ENCODE measurements around the gene FAM234A. TPM values are rescaled to one million over a fixed set of nuclear protein-coding genes. Genes with fewer than 3 reads are reported as not detected.
A peak's percentile ranks its signal among the peaks of the same experiment; 100 is the strongest.
"Not testable (repeated sequence)": the region's sequence is repeated elsewhere in the genome, so short reads cannot be mapped to it uniquely, and the experiment has no call there.

The FAM234A gene
- polyA plus RNA-seq, 1 donor = 63.4 TPM

DNA sequence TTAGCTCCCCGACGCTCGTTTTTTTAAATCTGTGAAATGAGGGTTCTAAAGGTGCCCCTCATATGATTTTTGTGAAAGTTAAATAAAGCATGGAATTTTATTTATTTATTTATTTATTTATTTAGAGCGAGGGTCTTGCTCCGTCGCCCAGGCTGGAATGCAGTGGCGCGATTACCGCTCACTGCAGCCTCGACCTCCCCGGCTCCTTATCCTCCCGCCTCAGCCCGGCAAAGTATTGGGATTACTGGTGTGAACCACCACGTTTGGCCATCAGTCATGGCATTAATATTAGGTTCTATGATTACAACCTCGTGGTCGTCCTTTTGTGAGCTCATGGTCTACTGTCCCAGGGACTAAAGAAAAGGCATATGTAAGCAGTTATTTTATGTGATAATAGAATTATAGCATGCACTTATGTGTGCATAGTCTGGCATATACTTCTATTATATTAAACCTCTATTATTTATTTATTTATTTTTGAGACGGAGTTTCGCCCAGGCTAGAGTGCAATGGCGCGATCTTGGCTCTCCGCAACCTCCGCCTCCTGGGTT is 4.8 kb upstream of the FAM234A start:
- peaks cover 26% of the 10 kb centered on the region for H3K36me3 ChIP-seq (ENCODE audit: control insufficient read depth, insufficient read depth, low read length)
- peaks cover 12% of the 10 kb centered on the region for H3K4me1 ChIP-seq (ENCODE audit: control insufficient read depth, insufficient read depth, low read length)
- peak overlapping the region; percentile 98 for H3K4me3 ChIP-seq (ENCODE audit: low read length)
- no peaks in the 10 kb centered on the region for H3K9me3 ChIP-seq (ENCODE audit: control insufficient read depth, low read depth, low read length)
- H3K27ac ChIP-seq (ENCODE audit: low read length) = no peak overlapping the region
- H3K27me3 ChIP-seq (ENCODE audit: control insufficient read depth, insufficient read depth, low read length) = no peaks in the 10 kb centered on the region
- whole genome bisulfite sequencing (ENCODE audit: insufficient coverage, low lambda C conversion rate) = 100% methylated on average over 5 of the region's 22 CpGs
- no peak for DNase-seq

DNA sequence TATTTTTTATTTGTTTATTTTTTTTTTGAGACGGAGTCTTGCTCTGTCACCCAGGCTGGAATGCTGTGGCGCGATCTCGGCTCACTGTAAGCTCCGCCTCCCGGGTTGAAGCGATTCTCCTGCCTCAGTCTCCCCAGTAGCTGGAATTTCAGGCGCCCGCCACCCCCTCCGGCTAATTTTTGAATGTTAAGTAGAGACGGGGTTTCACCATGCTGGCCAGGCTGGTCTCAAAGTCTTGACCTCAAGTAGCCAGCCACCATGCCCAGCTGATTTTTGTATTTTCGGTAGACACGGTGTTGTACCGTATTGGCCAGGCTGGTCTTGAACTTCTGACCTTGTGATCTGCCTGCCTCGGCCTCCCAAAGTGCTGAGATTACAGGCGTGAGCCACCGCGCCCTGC is 4.3 kb upstream of the FAM234A start:
- DNase-seq; H3K9me3 ChIP-seq (ENCODE audit: control insufficient read depth, low read depth, low read length); H3K27ac ChIP-seq (ENCODE audit: low read length); H3K27me3 ChIP-seq (ENCODE audit: control insufficient read depth, insufficient read depth, low read length); H3K4me3 ChIP-seq (ENCODE audit: low read length): not testable (repeated sequence)
- no CpG with 5 or more reads among the region's 18 CpGs for WGBS (ENCODE audit: insufficient coverage, low lambda C conversion rate)
- Histone ChIP-seq H3K36me3 (ENCODE audit: control insufficient read depth, insufficient read depth, low read length) (peaks cover 22% of the 10 kb centered on the region), H3K4me1 (ENCODE audit: control insufficient read depth, insufficient read depth, low read length) (peaks cover 12% of the 10 kb centered on the region)

DNA sequence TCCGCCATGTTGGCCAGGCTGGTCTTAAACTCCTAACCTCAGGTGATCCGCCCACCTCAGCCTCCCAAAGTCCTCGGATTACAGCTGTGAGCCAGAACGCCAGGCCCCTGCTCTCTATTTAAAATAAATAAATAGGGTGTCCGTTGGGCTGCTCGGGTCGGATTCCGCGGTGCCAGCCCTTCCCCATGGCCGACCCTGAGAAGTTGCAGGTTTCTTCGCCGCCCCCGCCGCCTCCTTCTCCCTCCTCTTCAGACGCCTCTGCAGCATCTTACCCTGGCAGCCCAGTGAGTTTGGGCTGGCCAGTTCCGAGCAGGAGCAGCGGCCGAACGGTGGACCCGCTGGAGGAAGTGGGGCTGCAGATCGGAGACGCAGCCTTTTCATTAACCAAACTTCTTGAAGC is 3.7 kb upstream of the FAM234A start:
- Histone ChIP-seq H3K9me3 (ENCODE audit: control insufficient read depth, low read depth, low read length) (no peaks in the 10 kb centered on the region), H3K27me3 (ENCODE audit: control insufficient read depth, insufficient read depth, low read length) (no peaks in the 10 kb centered on the region), H3K4me3 (ENCODE audit: low read length) (no peak overlapping the region), H3K27ac (ENCODE audit: low read length) (no peak overlapping the region), H3K4me1 (ENCODE audit: control insufficient read depth, insufficient read depth, low read length) (peaks cover 12% of the 10 kb centered on the region), H3K36me3 (ENCODE audit: control insufficient read depth, insufficient read depth, low read length) (peaks cover 19% of the 10 kb centered on the region)
- no CpG with 5 or more reads among the region's 22 CpGs for WGBS (ENCODE audit: insufficient coverage, low lambda C conversion rate)
- DNase-seq = no peak

DNA sequence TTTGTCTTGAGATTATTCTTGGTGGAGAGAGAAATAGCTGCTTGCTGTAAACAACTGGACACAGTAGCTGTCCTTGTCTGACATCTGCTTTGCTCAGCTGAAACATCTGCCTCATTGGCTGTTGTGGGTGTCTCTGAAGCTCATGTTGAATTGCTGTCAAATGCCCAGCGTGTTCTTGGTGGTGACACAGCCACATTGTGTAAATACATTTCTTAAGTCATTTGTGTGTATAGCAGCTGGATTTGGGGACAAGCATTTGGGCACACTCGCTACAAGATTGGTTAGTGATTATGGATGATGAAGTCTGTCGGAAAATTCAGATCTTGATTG is 5.3 kb downstream of the FAM234A start:
- H3K4me3 ChIP-seq (ENCODE audit: low read length) = no peak overlapping the region
- no CpG with 5 or more reads among the region's 3 CpGs for WGBS (ENCODE audit: insufficient coverage, low lambda C conversion rate)
- H3K27ac ChIP-seq (ENCODE audit: low read length) = no peak overlapping the region
- peaks cover 2% of the 10 kb centered on the region for H3K36me3 ChIP-seq (ENCODE audit: control insufficient read depth, insufficient read depth, low read length)
- peak in 1 of 2 donors; percentile 16 for DNase-seq
- no peaks in the 10 kb centered on the region for H3K27me3 ChIP-seq (ENCODE audit: control insufficient read depth, insufficient read depth, low read length)
- no peaks in the 10 kb centered on the region for H3K9me3 ChIP-seq (ENCODE audit: control insufficient read depth, low read depth, low read length)
- H3K4me1 ChIP-seq (ENCODE audit: control insufficient read depth, insufficient read depth, low read length) = no peaks in the 10 kb centered on the region

DNA sequence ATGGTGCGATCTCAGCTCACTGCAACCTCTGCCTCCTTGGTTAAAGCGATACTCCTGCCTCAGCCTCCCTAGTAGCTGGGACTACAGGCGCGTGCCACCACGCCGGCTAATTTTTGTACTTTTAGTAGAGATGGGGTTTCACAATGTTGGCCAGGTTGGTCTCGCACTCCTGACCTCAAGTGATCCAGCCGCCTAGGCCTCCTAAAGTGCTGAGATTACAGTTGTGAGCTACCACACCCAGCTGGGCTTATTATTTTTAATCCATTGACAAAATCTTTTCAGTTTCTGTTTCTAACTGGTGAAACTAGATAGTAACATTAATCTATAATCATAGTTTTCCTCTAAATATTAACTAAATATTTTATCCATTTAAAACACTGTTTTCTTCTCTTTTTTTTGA is 5.9 kb downstream of the FAM234A start:
- DNase-seq = no peak
- no peak overlapping the region for H3K4me3 ChIP-seq (ENCODE audit: low read length)
- no peaks in the 10 kb centered on the region for H3K27me3 ChIP-seq (ENCODE audit: control insufficient read depth, insufficient read depth, low read length)
- H3K4me1 ChIP-seq (ENCODE audit: control insufficient read depth, insufficient read depth, low read length) = no peaks in the 10 kb centered on the region
- H3K36me3 ChIP-seq (ENCODE audit: control insufficient read depth, insufficient read depth, low read length) = peaks cover 2% of the 10 kb centered on the region
- H3K9me3 ChIP-seq (ENCODE audit: control insufficient read depth, low read depth, low read length) = no peaks in the 10 kb centered on the region
- WGBS (ENCODE audit: insufficient coverage, low lambda C conversion rate) = no CpG with 5 or more reads among the region's 8 CpGs
- H3K27ac ChIP-seq (ENCODE audit: low read length) = no peak overlapping the region

DNA sequence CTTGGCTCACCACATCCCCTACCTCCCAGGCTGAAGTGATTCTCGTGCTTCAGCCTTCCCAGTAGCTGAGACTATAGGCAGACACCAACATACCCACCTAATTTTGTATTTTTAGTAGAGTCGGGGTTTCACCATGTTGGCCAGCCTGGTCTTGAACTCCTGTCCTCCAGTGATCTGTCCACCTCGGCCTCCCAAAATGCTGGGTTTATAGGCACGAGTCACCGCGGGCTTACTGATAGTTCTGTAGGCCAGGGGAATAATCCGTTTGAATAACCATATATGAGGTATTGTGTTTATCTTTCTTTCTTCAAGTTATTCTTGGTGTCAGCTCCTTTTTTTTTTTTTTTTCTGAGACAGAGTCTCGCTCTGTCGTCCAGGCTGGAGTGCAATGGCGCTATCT is 7.7 kb downstream of the FAM234A start:
- WGBS (ENCODE audit: insufficient coverage, low lambda C conversion rate) = 80% methylated on average over 2 of the region's 10 CpGs

DNA sequence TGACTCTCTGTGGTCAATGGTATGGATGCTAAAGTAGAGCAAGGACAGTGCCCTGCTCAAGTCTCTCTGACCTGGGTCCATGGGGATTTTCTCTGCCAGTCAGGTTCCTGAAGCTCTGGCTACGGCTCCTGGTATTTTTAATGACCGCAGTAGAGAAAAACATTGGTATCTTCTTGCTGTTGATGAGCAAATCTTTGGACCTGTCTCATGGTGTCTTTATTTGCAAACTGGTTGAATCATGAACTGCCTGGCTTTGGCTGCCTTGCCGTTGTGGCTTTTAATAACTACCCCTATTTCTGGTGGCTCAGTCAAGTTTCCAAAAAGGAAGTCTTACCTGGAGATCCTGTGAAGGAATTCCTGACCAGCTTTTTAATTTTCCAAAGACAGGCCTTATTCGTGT is 8.7 kb downstream of the FAM234A start:
- H3K9me3 ChIP-seq (ENCODE audit: control insufficient read depth, low read depth, low read length) = no peaks in the 10 kb centered on the region
- no peak for DNase-seq
- H3K27ac ChIP-seq (ENCODE audit: low read length) = no peak overlapping the region
- no peaks in the 10 kb centered on the region for H3K4me1 ChIP-seq (ENCODE audit: control insufficient read depth, insufficient read depth, low read length)
- H3K36me3 ChIP-seq (ENCODE audit: control insufficient read depth, insufficient read depth, low read length) = peaks cover 6% of the 10 kb centered on the region
- H3K27me3 ChIP-seq (ENCODE audit: control insufficient read depth, insufficient read depth, low read length) = no peaks in the 10 kb centered on the region
- H3K4me3 ChIP-seq (ENCODE audit: low read length) = no peak overlapping the region
- 80% methylated on average over 1 of the region's 4 CpGs for WGBS (ENCODE audit: insufficient coverage, low lambda C conversion rate)

More for the DNA sequence above, 7.7 kb downstream of the FAM234A start:
- H3K27ac ChIP-seq (ENCODE audit: low read length) = no peak overlapping the region
- no peaks in the 10 kb centered on the region for H3K4me1 ChIP-seq (ENCODE audit: control insufficient read depth, insufficient read depth, low read length)
- DNase-seq = no peak
- no peaks in the 10 kb centered on the region for H3K27me3 ChIP-seq (ENCODE audit: control insufficient read depth, insufficient read depth, low read length)
- no peaks in the 10 kb centered on the region for H3K9me3 ChIP-seq (ENCODE audit: control insufficient read depth, low read depth, low read length)
- H3K36me3 ChIP-seq (ENCODE audit: control insufficient read depth, insufficient read depth, low read length) = peaks cover 2% of the 10 kb centered on the region
- no peak overlapping the region for H3K4me3 ChIP-seq (ENCODE audit: low read length)

DNA sequence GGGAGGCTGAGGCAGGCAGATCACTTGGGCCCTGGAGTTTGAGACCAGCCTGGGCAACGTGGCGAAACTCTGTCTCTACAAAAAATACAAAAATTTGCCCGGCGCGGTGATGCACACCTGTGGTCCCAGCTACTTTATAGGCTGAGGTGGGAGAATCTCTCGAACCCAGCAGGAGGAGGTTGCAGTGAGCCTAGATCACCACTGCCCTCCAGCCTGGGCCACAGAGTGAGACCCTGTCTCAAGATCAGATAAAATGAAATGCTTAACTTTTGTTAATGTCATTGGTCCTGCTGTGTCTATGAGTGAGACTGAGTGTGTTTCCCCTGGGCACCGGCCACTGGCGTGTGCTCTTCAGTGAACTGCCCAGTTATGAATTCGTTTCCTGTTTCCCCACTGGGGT is 10.5 kb downstream of the FAM234A start:
- no peak for DNase-seq
- no peak overlapping the region for H3K27ac ChIP-seq (ENCODE audit: low read length)
- H3K9me3 ChIP-seq (ENCODE audit: control insufficient read depth, low read depth, low read length) = no peaks in the 10 kb centered on the region
- no peaks in the 10 kb centered on the region for H3K27me3 ChIP-seq (ENCODE audit: control insufficient read depth, insufficient read depth, low read length)
- no CpG with 5 or more reads among the region's 9 CpGs for WGBS (ENCODE audit: insufficient coverage, low lambda C conversion rate)
- peaks cover under 1% of the 10 kb centered on the region for H3K4me1 ChIP-seq (ENCODE audit: control insufficient read depth, insufficient read depth, low read length)
- H3K36me3 ChIP-seq (ENCODE audit: control insufficient read depth, insufficient read depth, low read length) = peaks cover 13% of the 10 kb centered on the region
- H3K4me3 ChIP-seq (ENCODE audit: low read length) = no peak overlapping the region

DNA sequence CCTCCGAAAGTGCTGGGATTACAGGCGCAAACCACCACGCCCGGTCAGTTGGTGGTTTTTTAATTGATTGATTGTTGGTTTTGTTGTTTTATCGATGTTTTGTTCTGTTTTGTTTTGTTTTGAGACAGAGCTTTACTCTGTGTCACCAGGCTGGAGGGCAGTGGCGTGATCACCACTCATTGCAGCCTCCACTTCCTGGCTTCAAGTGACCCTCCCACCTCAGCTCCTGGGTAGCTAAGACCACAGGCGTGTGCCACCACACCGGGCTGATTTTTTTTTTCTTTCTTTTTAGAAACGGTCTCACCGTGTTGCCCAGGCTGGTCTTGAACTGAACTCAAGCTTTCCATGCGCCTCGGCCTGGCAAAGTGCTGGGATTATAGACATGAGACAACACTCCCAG is 12.4 kb downstream of the FAM234A start:
- Histone ChIP-seq H3K4me3 (ENCODE audit: low read length) (no peak overlapping the region), H3K27me3 (ENCODE audit: control insufficient read depth, insufficient read depth, low read length) (no peaks in the 10 kb centered on the region), H3K9me3 (ENCODE audit: control insufficient read depth, low read depth, low read length) (no peaks in the 10 kb centered on the region), H3K27ac (ENCODE audit: low read length) (no peak overlapping the region), H3K4me1 (ENCODE audit: control insufficient read depth, insufficient read depth, low read length) (peaks cover 3% of the 10 kb centered on the region), H3K36me3 (ENCODE audit: control insufficient read depth, insufficient read depth, low read length) (peaks cover 13% of the 10 kb centered on the region)
- no CpG with 5 or more reads among the region's 12 CpGs for WGBS (ENCODE audit: insufficient coverage, low lambda C conversion rate)
- no peak for DNase-seq

DNA sequence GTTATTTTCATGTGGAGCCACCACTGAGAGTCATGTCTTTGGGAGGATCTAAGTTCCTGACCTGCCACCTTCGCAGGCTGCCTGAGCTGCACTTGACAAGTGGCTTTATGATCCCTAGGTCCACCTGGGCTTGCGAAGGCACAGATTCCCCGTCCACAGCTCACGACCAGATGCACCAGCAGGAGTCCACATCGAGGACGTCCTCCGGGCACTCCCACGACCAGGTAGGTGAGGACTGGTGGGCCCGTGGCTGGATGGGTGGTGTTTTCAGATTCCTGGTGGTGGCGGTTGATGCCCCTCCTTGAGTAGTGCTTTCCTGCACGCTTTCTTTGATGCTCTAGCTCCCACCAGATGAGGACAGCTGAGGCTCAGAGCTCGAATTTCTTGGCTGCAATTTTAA is 14.8 kb downstream of the FAM234A start:
- Histone ChIP-seq H3K27ac (ENCODE audit: low read length) (no peak overlapping the region), H3K4me3 (ENCODE audit: low read length) (no peak overlapping the region), H3K27me3 (ENCODE audit: control insufficient read depth, insufficient read depth, low read length) (no peaks in the 10 kb centered on the region), H3K36me3 (ENCODE audit: control insufficient read depth, insufficient read depth, low read length) (peaks cover 21% of the 10 kb centered on the region), H3K9me3 (ENCODE audit: control insufficient read depth, low read depth, low read length) (peaks cover 1% of the 10 kb centered on the region), H3K4me1 (ENCODE audit: control insufficient read depth, insufficient read depth, low read length) (peaks cover 8% of the 10 kb centered on the region)
- no peak for DNase-seq
- no CpG with 5 or more reads among the region's 12 CpGs for WGBS (ENCODE audit: insufficient coverage, low lambda C conversion rate)

Measured in large intestine (tissue), 3 donors.